Smooth muscle cell (in vitro differentiated cells): ENCODE results near the gene ZNF18. TPM values are rescaled to one million over a fixed set of nuclear protein-coding genes. Genes with fewer than 3 reads are reported as not detected.

ENCODE experiments used
- DNase-seq: peaks from one replicate; lab custom pipeline; 2025; ENCODE audit not compliant: unreplicated experiment; lab: John Stamatoyannopoulos, UW
- H2AFZ ChIP-seq: fragments of 200-600 bp; sonication (generic); 2 replicates; pipeline ENCODE4 v1.6.0; 2016; ENCODE audit warnings: antibody characterized with exemption, low read depth, mild to moderate bottlenecking
- H3F3A ChIP-seq: fragments of 200-600 bp; sonication (generic); 2 replicates; pipeline ENCODE4 v1.6.0; 2017; ENCODE audit warnings: antibody characterized with exemption, low read depth
- H3K27ac ChIP-seq: fragments of 200-600 bp; sonication (generic); 2 replicates; pipeline ENCODE4 v1.5.1; 2016; ENCODE audit warnings: low read depth, mild to moderate bottlenecking
- H3K27me3 ChIP-seq: fragments of 200-600 bp; sonication (generic); 2 replicates; pipeline ENCODE4 v1.6.1; 2016; ENCODE audit warnings: low read depth, mild to moderate bottlenecking
- H3K36me3 ChIP-seq: fragments of 200-600 bp; sonication (generic); 2 replicates; pipeline ENCODE4 v1.5.1; 2016; ENCODE audit warnings: low read depth
- H3K4me1 ChIP-seq: fragments of 200-600 bp; sonication (generic); 2 replicates; pipeline ENCODE4 v1.5.1; 2016; ENCODE audit warnings: low read depth
- H3K4me2 ChIP-seq: fragments of 200-600 bp; sonication (generic); 2 replicates; pipeline ENCODE4 v1.6.0; 2016; ENCODE audit warnings: mild to moderate bottlenecking
- H3K4me3 ChIP-seq: fragments of 200-600 bp; sonication (generic); 2 replicates; pipeline ENCODE4 v1.5.1; 2016; ENCODE audit warnings: mild to moderate bottlenecking
- H3K79me2 ChIP-seq: fragments of 200-600 bp; sonication (generic); 2 replicates; pipeline ENCODE4 v1.6.0; 2016; ENCODE audit warnings: low read depth, mild to moderate bottlenecking
- H3K9ac ChIP-seq: fragments of 200-600 bp; sonication (generic); 2 replicates; pipeline ENCODE4 v1.6.0; 2016; ENCODE audit warnings: low read depth
- H3K9me3 ChIP-seq: fragments of 200-600 bp; sonication (generic); replicated peaks from 2 replicates; pipeline ENCODE4 v1.5.1; 2016; ENCODE audit warnings: low read depth
- H4K20me1 ChIP-seq: fragments of 200-600 bp; sonication (generic); 2 replicates; pipeline ENCODE4 v1.6.0; 2016; ENCODE audit warnings: low read depth
- CTCF ChIP-seq: fragments of 200-600 bp; sonication (generic); IDR thresholded peaks from 2 replicates; pipeline ENCODE4 v1.5.1; 2017; ENCODE audit warnings: borderline replicate concordance, mild to moderate bottlenecking, antibody characterized with exemption; ENCODE audit not compliant: insufficient read depth, poor library complexity, severe bottlenecking
- WGBS: methylation state at CpG from one replicate; pipeline ENCODE4 v1.1.7; 2016; ENCODE audit warnings: low lambda C conversion rate; 5-methylcytosine and 5-hydroxymethylcytosine counted together
- polyA plus RNA-seq: library from polyadenylated mRNA; unstranded; fragments of >200 nt; fragmentation: Nextera tagmentation; extraction: Ambion mirVana; gene quantifications from 2 replicates; pipeline ENCODE4 v1.2.1, GENCODE V29; 2016
- total RNA-seq: library from RNA; depleted of rRNA; stranded (reverse); fragments of >200 nt; gene quantifications from 2 replicates; pipeline ENCODE4 v1.2.3, GENCODE V29; 2014

The ZNF18 gene
- total and polyA plus RNA-seq, 2 experiments from 2014 or later = 8.6 to 10.9 TPM

DNA sequence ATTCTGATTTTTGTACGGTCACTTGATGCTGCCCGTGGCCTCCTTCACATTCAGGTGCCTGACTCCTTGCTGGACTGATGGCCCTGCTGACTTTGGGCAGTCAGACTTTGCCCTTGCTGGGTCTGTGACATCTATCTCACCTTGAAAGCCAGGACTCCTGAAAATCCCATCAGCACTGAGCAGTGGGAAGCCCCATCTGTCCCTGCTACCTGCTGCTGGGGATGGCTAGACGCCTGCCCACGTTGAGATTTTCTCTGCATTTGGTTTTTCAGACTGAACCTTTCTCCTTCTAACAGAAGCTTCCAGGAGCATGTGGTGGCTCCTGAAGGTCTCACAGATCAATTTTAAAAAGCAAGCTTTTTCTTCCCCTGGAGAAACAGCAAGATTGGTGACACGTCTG, 10.2 kb upstream of the ZNF18 start:
- H2AFZ ChIP-seq = no peak overlapping the region
- no peak overlapping the region for H3K9ac ChIP-seq
- no peaks in the 10 kb centered on the region for H3K36me3 ChIP-seq
- H3K79me2 ChIP-seq = no peaks in the 10 kb centered on the region
- no peak for TF ChIP-seq CTCF
- H4K20me1 ChIP-seq = no peaks in the 10 kb centered on the region
- DNase-seq = no peak
- H3K4me3 ChIP-seq = no peak overlapping the region
- no peak overlapping the region for H3K27ac ChIP-seq
- no peak overlapping the region for H3K4me2 ChIP-seq
- H3F3A ChIP-seq = no peaks in the 10 kb centered on the region
- no peaks in the 10 kb centered on the region for H3K9me3 ChIP-seq
- WGBS = 90% methylated on average over 5 of the region's 5 CpGs
- no peaks in the 10 kb centered on the region for H3K4me1 ChIP-seq
- H3K27me3 ChIP-seq = no peaks in the 10 kb centered on the region

DNA sequence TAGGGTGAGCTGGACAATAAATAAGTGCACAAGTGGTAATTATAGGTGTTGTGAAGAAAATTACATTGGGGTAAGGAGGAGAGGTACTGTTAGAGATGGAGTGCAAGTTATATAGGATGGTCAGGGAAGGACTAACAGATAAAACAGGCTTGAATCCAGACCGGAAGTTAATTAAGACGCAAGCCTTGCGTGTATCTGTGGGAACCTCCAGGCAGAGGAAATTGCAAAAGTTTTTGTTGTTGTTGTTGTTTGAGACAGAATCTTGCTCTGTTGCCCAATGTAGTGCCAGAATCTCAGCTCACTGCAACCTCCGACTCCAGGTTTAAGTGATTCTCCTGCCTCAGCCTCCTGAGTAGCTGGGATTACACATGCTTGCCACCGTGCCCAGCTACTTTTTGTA, 2.4 kb upstream of the ZNF18 start:
- 91% methylated on average over 5 of the region's 5 CpGs for WGBS
- H3K9ac ChIP-seq = no peak overlapping the region
- H3F3A ChIP-seq = no peaks in the 10 kb centered on the region
- no peak overlapping the region for H2AFZ ChIP-seq
- TF ChIP-seq CTCF = no peak
- no peaks in the 10 kb centered on the region for H4K20me1 ChIP-seq
- H3K4me3 ChIP-seq = no peak overlapping the region
- no peak for DNase-seq
- no peak overlapping the region for H3K27ac ChIP-seq
- no peaks in the 10 kb centered on the region for H3K9me3 ChIP-seq
- H3K4me2 ChIP-seq = no peak overlapping the region
- peaks cover 9% of the 10 kb centered on the region for H3K4me1 ChIP-seq
- no peaks in the 10 kb centered on the region for H3K27me3 ChIP-seq
- H3K79me2 ChIP-seq = peaks cover 8% of the 10 kb centered on the region
- H3K36me3 ChIP-seq = no peaks in the 10 kb centered on the region

- H3K79me2 ChIP-seq = peaks cover 8% of the 10 kb centered on the region
- H3K4me3 ChIP-seq = peak overlapping the region; percentile 93
- no peak for TF ChIP-seq CTCF
- H3K27me3 ChIP-seq = no peaks in the 10 kb centered on the region
- H4K20me1 ChIP-seq = no peaks in the 10 kb centered on the region
- DNase-seq = no peak
- no peaks in the 10 kb centered on the region for H3F3A ChIP-seq
- H3K4me2 ChIP-seq = peak overlapping the region; percentile 86
- H3K4me1 ChIP-seq = peaks cover 9% of the 10 kb centered on the region
- no peaks in the 10 kb centered on the region for H3K9me3 ChIP-seq
- no peaks in the 10 kb centered on the region for H3K36me3 ChIP-seq
- peak overlapping the region; percentile 37 for H3K27ac ChIP-seq
- H3K9ac ChIP-seq = peak overlapping the region; percentile 30
- WGBS = 50% methylated on average over 4 of the region's 4 CpGs
- H2AFZ ChIP-seq = peak overlapping the region; percentile 99
Observed at GRCh38 chr17:11997972-11998233, 628 bp upstream of the ZNF18 start.

GRCh38 chr17:11996722-11997146, 541 bp downstream of the ZNF18 start:
- H3K4me2 ChIP-seq = peak overlapping the region; percentile 86
- no peaks in the 10 kb centered on the region for H3K27me3 ChIP-seq
- H3K4me1 ChIP-seq = peaks cover 9% of the 10 kb centered on the region
- no peaks in the 10 kb centered on the region for H3F3A ChIP-seq
- H3K4me3 ChIP-seq = peak overlapping the region; percentile 93
- H3K9me3 ChIP-seq = no peaks in the 10 kb centered on the region
- H3K36me3 ChIP-seq = no peaks in the 10 kb centered on the region
- DNase-seq = no peak
- no peaks in the 10 kb centered on the region for H4K20me1 ChIP-seq
- H3K9ac ChIP-seq = peak overlapping the region; percentile 85
- peak overlapping the region; percentile 70 for H3K27ac ChIP-seq
- peaks cover 8% of the 10 kb centered on the region for H3K79me2 ChIP-seq
- peak overlapping the region; percentile 99 for H2AFZ ChIP-seq
- TF ChIP-seq CTCF = no peak
- WGBS = 5% methylated on average over 14 of the region's 14 CpGs
